ENCODE data around the gene MTUS2. TPM values are rescaled to one million over a fixed set of nuclear protein-coding genes. Genes with fewer than 3 reads are reported as not detected.

Gene MTUS2
- total and polyA plus RNA-seq, 4 donors, result under 0.01 to 0.70 (median 0.15) TPM

- H3K4me1 ChIP-seq (ENCODE audit: control insufficient read depth in 4 of 4, insufficient read depth in 4 of 4, low read length in 3 of 4), result peaks cover 0 to 3% (median 0%) of the 10 kb centered on the region in 4 donors
- no peaks in the 10 kb centered on the region for H3K27me3 ChIP-seq (ENCODE audit: control insufficient read depth in 4 of 4, insufficient read depth in 4 of 4, low read length in 3 of 4)
- no peak for DNase-seq (ENCODE audit: low spot score)
- H3K4me3 ChIP-seq (ENCODE audit: low read depth in 1 of 3, low read length in 3 of 3), result no peak overlapping the region
- no peak for TF ChIP-seq HNF4A (conservative IDR thresholded peaks at IDR 0.05)
- TF ChIP-seq YY1 (IDR thresholded peaks at IDR 0.05), result no peak
- no peak for TF ChIP-seq TAF1 (conservative IDR thresholded peaks at IDR 0.05)
- TF ChIP-seq, protein P1, sequence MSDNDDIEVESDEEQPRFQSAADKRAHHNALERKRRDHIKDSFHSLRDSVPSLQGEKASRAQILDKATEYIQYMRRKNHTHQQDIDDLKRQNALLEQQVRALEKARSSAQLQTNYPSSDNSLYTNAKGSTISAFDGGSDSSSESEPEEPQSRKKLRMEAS (IDR thresholded peaks at IDR 0.05), result no peak
- TF ChIP-seq, protein P2, sequence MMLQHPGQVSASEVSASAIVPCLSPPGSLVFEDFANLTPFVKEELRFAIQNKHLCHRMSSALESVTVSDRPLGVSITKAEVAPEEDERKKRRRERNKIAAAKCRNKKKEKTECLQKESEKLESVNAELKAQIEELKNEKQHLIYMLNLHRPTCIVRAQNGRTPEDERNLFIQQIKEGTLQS (IDR thresholded peaks at IDR 0.05), result no peak
- TF ChIP-seq FOXA1 (IDR thresholded peaks at IDR 0.05), result no peak
- no peak for TF ChIP-seq REST (IDR thresholded peaks at IDR 0.05)
- TF ChIP-seq CTCF (IDR thresholded peaks at IDR 0.05; ENCODE audit: low read depth, low read length, missing input control), result no peak
- H3K27ac ChIP-seq (ENCODE audit: low read depth in 1 of 2, low read length in 2 of 2), result no peak overlapping the region
- no peaks in the 10 kb centered on the region for H3K36me3 ChIP-seq (ENCODE audit: control insufficient read depth in 4 of 4, insufficient read depth in 3 of 4, low read depth in 1 of 4, low read length in 3 of 4)
- no peaks in the 10 kb centered on the region for H3K9me3 ChIP-seq (ENCODE audit: control insufficient read depth in 4 of 4, low read length in 3 of 4)
- H3K9ac ChIP-seq (ENCODE audit: low read depth in 1 of 2, low read length in 2 of 2), result no peak overlapping the region
- WGBS, result 80% methylated on average over 4 of the region's 4 CpGs
Measured at GRCh38 chr13:29541400-29541799, 721.3 kb downstream of the MTUS2 start.

GRCh38 chr13:29542381-29542780, 722.2 kb downstream of the MTUS2 start:
- Histone ChIP-seq H3K4me1 (ENCODE audit: control insufficient read depth in 4 of 4, insufficient read depth in 4 of 4, low read length in 3 of 4) (peaks cover 0 to 3% (median 0%) of the 10 kb centered on the region in 4 donors), H3K27me3 (ENCODE audit: control insufficient read depth in 4 of 4, insufficient read depth in 4 of 4, low read length in 3 of 4) (no peaks in the 10 kb centered on the region), H3K9me3 (ENCODE audit: control insufficient read depth in 4 of 4, low read length in 3 of 4) (no peaks in the 10 kb centered on the region), H3K27ac (ENCODE audit: low read depth in 1 of 2, low read length in 2 of 2) (no peak overlapping the region), H3K4me3 (ENCODE audit: low read depth in 1 of 3, low read length in 3 of 3) (no peak overlapping the region), H3K9ac (ENCODE audit: low read depth in 1 of 2, low read length in 2 of 2) (no peak overlapping the region), H3K36me3 (ENCODE audit: control insufficient read depth in 4 of 4, insufficient read depth in 3 of 4, low read depth in 1 of 4, low read length in 3 of 4) (no peaks in the 10 kb centered on the region)
- TF ChIP-seq FOXA1 (IDR thresholded peaks at IDR 0.05) (no peak), TAF1 (conservative IDR thresholded peaks at IDR 0.05) (no peak), RAD21 (IDR thresholded peaks at IDR 0.05) (no peak), JUND (IDR thresholded peaks at IDR 0.05) (no peak), FOXA2 (IDR thresholded peaks at IDR 0.05) (no peak), GABPA (IDR thresholded peaks at IDR 0.05 in 1 of 2, conservative IDR thresholded peaks at IDR 0.05 in 1 of 2) (no peak), HNF4A (conservative IDR thresholded peaks at IDR 0.05) (no peak), RXRA (IDR thresholded peaks at IDR 0.05) (no peak)
- TF ChIP-seq, protein P3, sequence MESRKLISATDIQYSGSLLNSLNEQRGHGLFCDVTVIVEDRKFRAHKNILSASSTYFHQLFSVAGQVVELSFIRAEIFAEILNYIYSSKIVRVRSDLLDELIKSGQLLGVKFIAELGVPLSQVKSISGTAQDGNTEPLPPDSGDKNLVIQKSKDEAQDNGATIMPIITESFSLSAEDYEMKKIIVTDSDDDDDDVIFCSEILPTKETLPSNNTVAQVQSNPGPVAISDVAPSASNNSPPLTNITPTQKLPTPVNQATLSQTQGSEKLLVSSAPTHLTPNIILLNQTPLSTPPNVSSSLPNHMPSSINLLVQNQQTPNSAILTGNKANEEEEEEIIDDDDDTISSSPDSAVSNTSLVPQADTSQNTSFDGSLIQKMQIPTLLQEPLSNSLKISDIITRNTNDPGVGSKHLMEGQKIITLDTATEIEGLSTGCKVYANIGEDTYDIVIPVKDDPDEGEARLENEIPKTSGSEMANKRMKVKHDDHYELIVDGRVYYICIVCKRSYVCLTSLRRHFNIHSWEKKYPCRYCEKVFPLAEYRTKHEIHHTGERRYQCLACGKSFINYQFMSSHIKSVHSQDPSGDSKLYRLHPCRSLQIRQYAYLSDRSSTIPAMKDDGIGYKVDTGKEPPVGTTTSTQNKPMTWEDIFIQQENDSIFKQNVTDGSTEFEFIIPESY (IDR thresholded peaks at IDR 0.05), result no peak
- 96% methylated on average over 8 of the region's 8 CpGs for WGBS
- DNase-seq (ENCODE audit: low spot score), result no peak
